ENCODE measurements around the gene ESYT3. TPM values are rescaled to one million over a fixed set of nuclear protein-coding genes. Genes with fewer than 3 reads are reported as not detected.

Gene ESYT3
- total RNA-seq, 4 donors from 2014 or later: 28.9 to 39.0 (median 33.5) TPM

- Histone ChIP-seq H3K9me3 (no peaks in the 10 kb centered on the region), H3K4me1 (peaks cover 8% of the 10 kb centered on the region), H3K27me3 (no peaks in the 10 kb centered on the region), H3K27ac (no peak overlapping the region), H3K4me3 (no peak overlapping the region), H3K36me3 (no peaks in the 10 kb centered on the region)
- TF ChIP-seq EP300 (IDR thresholded peaks at IDR 0.05): no peak
- no peak for TF ChIP-seq POLR2A (IDR thresholded peaks at IDR 0.05)
- TF ChIP-seq, protein P1, sequence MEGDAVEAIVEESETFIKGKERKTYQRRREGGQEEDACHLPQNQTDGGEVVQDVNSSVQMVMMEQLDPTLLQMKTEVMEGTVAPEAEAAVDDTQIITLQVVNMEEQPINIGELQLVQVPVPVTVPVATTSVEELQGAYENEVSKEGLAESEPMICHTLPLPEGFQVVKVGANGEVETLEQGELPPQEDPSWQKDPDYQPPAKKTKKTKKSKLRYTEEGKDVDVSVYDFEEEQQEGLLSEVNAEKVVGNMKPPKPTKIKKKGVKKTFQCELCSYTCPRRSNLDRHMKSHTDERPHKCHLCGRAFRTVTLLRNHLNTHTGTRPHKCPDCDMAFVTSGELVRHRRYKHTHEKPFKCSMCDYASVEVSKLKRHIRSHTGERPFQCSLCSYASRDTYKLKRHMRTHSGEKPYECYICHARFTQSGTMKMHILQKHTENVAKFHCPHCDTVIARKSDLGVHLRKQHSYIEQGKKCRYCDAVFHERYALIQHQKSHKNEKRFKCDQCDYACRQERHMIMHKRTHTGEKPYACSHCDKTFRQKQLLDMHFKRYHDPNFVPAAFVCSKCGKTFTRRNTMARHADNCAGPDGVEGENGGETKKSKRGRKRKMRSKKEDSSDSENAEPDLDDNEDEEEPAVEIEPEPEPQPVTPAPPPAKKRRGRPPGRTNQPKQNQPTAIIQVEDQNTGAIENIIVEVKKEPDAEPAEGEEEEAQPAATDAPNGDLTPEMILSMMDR (IDR thresholded peaks at IDR 0.05): no peak
- no peak for TF ChIP-seq POLR2AphosphoS5 (IDR thresholded peaks at IDR 0.05)
- 100% methylated on average over 2 of the region's 15 CpGs for WGBS
- DNase-seq (ENCODE audit: low spot score in 2 of 2): peak; percentile 41 to 52
Observed at GRCh38 chr3:138459619-138460535, 25.5 kb downstream of the ESYT3 start.

GRCh38 chr3:138460536-138461205, 26.3 kb downstream of the ESYT3 start:
- 74% methylated on average over 2 of the region's 8 CpGs for WGBS
- DNase-seq (ENCODE audit: low spot score in 2 of 2): peak; percentile 32 to 57
- no peaks in the 10 kb centered on the region for H3K9me3 ChIP-seq
- H3K4me3 ChIP-seq: no peak overlapping the region
- no peaks in the 10 kb centered on the region for H3K27me3 ChIP-seq
- peaks cover 4% of the 10 kb centered on the region for H3K4me1 ChIP-seq
- no peak overlapping the region for H3K27ac ChIP-seq
- no peak for TF ChIP-seq POLR2A (IDR thresholded peaks at IDR 0.05)
- TF ChIP-seq EP300 (IDR thresholded peaks at IDR 0.05): no peak
- TF ChIP-seq, protein P1 (IDR thresholded peaks at IDR 0.05): no peak
- no peak for TF ChIP-seq POLR2AphosphoS5 (IDR thresholded peaks at IDR 0.05)
- no peaks in the 10 kb centered on the region for H3K36me3 ChIP-seq

DNA sequence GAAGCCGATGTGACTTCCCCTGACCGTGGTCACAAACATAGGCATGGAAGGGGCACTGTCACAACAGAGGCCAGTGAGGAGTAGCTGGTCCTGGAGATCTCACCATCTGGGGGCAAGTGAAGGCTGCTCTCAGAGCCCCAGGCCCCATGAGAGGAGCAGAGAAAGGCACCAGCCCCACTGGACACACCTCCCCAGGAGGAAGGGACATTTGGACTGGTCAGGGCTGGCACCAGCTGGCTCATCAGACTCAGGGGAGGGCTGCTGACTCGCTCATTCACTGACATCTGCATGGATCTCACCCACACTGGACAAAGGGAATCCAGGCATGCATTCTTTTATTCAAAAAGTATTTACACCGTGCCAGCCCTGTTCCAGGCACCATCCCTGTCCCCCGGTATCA, 26.8 kb downstream of the ESYT3 start:
- TF ChIP-seq POLR2A (IDR thresholded peaks at IDR 0.05) (no peak), EP300 (IDR thresholded peaks at IDR 0.05) (no peak), POLR2AphosphoS5 (IDR thresholded peaks at IDR 0.05) (no peak)
- TF ChIP-seq, protein P1 (IDR thresholded peaks at IDR 0.05): no peak
- Histone ChIP-seq H3K27me3 (no peaks in the 10 kb centered on the region), H3K4me1 (no peaks in the 10 kb centered on the region), H3K9me3 (no peaks in the 10 kb centered on the region), H3K36me3 (no peaks in the 10 kb centered on the region), H3K27ac (no peak overlapping the region), H3K4me3 (no peak overlapping the region)
- DNase-seq (ENCODE audit: low spot score in 2 of 2): peak in 1 of 2 donors; percentile 48
- 87% methylated on average over 5 of the region's 5 CpGs for whole genome bisulfite sequencing

DNA sequence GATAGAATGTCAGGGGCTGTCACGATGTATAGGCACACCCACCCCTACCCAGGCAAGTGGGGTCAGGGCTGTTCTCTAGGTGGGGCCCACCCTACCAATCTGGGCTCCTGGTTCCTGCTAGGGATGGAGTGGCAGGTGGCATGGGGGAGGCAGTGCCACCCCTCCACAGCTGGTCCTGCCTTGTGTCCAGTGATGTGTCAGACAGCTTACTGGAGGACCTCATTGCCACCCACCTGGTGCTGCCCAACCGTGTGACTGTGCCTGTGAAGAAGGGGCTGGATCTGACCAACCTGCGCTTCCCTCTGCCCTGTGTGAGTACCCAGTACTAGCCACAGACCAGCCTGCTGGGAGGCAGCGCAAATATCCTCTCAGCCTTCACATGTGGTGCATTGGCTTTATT, 27.5 kb downstream of the ESYT3 start:
- Histone ChIP-seq H3K9me3 (no peaks in the 10 kb centered on the region), H3K27ac (peak overlapping the region; percentile 8), H3K36me3 (no peaks in the 10 kb centered on the region), H3K4me3 (no peak overlapping the region), H3K4me1 (no peaks in the 10 kb centered on the region), H3K27me3 (no peaks in the 10 kb centered on the region)
- 80% methylated on average over 4 of the region's 4 CpGs for WGBS
- DNase-seq (ENCODE audit: low spot score in 2 of 2): peak in 1 of 2 donors; percentile 59
- TF ChIP-seq, protein P1 (IDR thresholded peaks at IDR 0.05): no peak
- TF ChIP-seq POLR2AphosphoS5 (IDR thresholded peaks at IDR 0.05) (no peak), EP300 (IDR thresholded peaks at IDR 0.05) (no peak)

Data from suprapubic skin (tissue), 4 donors.